ENCODE results near the gene MCF2L2.

Gene MCF2L2

DNA sequence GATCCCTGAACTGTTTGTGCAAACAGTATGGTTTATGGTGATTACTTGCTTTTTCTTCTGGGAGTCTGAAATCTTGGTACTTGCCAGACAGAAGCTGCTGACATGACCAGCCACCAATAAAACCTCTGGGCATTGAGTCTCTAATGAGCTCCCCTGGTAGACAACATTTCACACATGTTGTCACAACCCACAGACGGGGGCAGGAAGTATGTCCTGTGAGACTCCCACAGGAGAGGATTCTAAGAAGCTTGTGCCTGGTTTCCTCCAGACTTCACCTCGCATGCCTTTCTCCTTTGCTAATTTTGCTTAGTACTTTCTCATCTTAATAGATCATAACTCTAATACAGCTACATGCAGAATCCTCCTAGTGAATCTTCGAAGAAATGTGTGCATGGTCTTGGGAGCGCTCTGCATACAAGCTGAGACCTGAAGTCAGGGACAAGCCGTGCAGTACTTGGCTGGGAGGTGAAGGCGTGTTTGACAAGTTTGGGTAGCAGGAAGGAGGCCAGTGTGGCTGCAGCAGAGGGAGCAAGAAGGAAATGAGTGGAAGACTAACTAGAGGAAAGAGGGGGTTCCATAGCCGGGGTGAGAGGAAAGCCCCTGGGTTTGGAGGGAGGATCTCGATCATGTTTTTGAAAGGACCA lies 126.4 kb downstream of the MCF2L2 start:
- in situ Hi-C loops (cut with MboI; ENCODE audit: low pct_unique_long_range_greater_than_20kb, low sequenced_read_pairs, unreplicated experiment), result no loop called here
- no peak for DNase-seq (ENCODE audit: low spot score)
- TF ChIP-seq, protein P1, sequence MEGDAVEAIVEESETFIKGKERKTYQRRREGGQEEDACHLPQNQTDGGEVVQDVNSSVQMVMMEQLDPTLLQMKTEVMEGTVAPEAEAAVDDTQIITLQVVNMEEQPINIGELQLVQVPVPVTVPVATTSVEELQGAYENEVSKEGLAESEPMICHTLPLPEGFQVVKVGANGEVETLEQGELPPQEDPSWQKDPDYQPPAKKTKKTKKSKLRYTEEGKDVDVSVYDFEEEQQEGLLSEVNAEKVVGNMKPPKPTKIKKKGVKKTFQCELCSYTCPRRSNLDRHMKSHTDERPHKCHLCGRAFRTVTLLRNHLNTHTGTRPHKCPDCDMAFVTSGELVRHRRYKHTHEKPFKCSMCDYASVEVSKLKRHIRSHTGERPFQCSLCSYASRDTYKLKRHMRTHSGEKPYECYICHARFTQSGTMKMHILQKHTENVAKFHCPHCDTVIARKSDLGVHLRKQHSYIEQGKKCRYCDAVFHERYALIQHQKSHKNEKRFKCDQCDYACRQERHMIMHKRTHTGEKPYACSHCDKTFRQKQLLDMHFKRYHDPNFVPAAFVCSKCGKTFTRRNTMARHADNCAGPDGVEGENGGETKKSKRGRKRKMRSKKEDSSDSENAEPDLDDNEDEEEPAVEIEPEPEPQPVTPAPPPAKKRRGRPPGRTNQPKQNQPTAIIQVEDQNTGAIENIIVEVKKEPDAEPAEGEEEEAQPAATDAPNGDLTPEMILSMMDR (IDR thresholded peaks at IDR 0.05; ENCODE audit: extremely low read depth, insufficient read depth, missing control alignments), result no peak

DNA sequence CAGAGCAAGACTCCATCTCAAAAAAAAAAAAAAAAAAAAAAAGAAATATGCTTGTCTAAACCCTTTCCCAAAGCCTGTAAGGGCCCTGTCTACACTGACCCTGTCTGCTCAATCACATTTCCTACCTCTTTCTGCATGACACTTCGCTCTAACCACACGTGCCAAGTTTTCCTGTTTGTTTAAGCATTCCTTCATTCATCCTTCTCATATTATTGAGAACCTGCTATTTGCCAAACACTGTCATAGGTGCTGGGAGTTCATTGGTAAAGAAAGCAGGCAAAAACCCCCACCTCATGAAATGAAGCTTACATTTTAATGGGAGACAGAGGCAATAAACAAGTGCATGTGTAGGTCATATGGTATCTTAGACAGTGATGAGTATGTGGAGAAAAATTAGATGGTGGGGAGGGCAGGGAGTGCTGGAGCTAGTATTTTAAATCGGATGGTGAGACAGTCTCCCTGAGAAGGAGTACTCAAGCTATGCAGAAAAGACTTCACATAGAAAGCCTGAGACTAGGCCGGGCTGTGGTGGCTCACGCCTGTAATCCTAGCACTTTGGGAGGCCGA lies 127.3 kb downstream of the MCF2L2 start:
- TF ChIP-seq, protein P1 (IDR thresholded peaks at IDR 0.05; ENCODE audit: extremely low read depth, insufficient read depth, missing control alignments), result no peak
- in situ Hi-C loops (cut with MboI; ENCODE audit: low pct_unique_long_range_greater_than_20kb, low sequenced_read_pairs, unreplicated experiment), result no loop called here
- DNase-seq (ENCODE audit: low spot score), result no peak

DNA sequence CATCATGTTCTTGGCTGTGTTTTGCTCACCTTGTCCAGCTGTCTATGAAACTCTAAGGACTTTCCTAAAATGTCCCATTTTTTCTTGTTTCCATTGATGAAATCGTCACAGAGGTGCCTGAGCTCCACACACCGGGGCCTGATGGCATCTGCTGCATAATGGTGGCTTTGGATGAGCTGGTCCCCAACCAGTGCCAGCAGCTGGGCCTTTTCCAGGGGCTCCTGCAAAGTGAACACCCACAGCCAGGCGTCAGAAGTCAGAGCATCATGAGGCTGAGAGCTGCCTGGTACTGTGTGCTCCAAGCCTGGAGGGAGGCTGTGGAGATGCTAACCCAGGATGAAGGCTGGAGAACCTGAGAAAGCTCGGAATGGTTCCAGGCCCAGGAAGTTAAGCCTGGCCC lies 128.4 kb downstream of the MCF2L2 start:
- TF ChIP-seq, protein P1 (IDR thresholded peaks at IDR 0.05; ENCODE audit: extremely low read depth, insufficient read depth, missing control alignments), result no peak
- in situ Hi-C loops (cut with MboI; ENCODE audit: low pct_unique_long_range_greater_than_20kb, low sequenced_read_pairs, unreplicated experiment), result no loop called here
- no peak for DNase-seq (ENCODE audit: low spot score)

DNA sequence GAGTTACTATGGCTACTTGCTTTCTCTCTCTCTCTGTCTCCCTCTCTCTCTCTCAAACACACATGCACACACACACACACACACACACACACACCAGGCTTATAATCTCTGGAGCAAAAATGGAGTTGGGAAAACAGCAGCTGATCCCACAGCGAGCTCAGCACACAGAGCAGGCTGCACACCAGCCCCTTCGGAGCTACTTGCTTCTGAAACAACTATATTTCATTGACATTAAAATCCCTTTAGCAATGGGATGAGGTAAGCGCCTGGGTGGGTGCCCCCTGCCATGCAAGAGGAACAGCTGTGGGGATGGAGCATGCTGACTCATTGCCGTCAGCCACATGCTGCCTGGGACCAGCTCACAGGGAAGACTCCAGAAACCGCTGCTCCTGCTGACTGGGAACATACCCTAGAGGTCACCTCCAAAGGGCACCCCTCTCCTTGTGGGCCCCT lies 129.7 kb downstream of the MCF2L2 start:
- TF ChIP-seq, protein P1 (IDR thresholded peaks at IDR 0.05; ENCODE audit: extremely low read depth, insufficient read depth, missing control alignments), result no peak
- in situ Hi-C loops (cut with MboI; ENCODE audit: low pct_unique_long_range_greater_than_20kb, low sequenced_read_pairs, unreplicated experiment), result no loop called here
- no peak for DNase-seq (ENCODE audit: low spot score)

DNA sequence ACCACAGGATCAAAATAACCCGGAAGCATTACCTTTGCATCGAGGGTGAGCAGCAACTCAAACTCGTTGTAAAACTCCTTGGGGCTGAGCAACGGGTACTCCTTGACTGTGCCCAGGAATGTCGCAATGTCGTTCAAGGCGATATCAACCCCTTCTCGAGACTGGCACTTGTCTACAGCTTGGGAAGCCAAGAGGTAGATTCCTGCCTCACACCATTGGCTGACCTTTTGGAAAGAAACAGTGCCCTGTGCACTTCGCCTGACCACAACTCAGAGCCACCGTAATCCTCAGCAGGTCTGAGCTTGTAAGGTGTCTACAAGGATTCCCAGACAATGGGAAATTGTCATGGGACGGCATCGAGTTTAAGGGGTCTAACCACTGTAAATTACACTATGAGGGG lies 131.5 kb downstream of the MCF2L2 start:
- TF ChIP-seq, protein P1 (IDR thresholded peaks at IDR 0.05; ENCODE audit: extremely low read depth, insufficient read depth, missing control alignments), result no peak
- DNase-seq (ENCODE audit: low spot score), result no peak
- in situ Hi-C loops (cut with MboI; ENCODE audit: low pct_unique_long_range_greater_than_20kb, low sequenced_read_pairs, unreplicated experiment), result no loop called here

DNA sequence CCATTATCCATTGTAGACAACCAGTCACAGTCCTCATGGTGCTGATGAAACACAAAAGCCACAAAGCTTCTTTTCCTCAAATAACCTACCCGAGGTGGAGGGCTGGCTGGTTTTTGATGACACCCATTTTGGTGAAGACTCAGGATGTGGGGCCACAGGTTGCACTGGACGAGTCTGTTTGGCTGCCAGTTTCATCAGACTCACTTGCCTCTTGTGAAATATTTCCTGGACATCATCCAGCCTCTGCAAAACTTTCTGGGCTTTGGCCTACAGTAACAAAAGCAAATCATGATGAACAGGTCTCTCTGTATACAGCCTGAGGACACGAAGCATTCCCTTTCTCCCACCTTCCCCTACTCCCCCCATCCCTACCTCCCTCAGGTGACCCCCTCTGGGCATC lies 133.2 kb downstream of the MCF2L2 start:
- no peak for DNase-seq (ENCODE audit: low spot score)
- in situ Hi-C loops (cut with MboI; ENCODE audit: low pct_unique_long_range_greater_than_20kb, low sequenced_read_pairs, unreplicated experiment), result no loop called here
- TF ChIP-seq, protein P1 (IDR thresholded peaks at IDR 0.05; ENCODE audit: extremely low read depth, insufficient read depth, missing control alignments), result no peak
